Stimulated activated CD4-positive, alpha-beta T cell treated with anti-CD3 and anti-CD28 coated beads, Interleukin-4, amount 100 ng/mL, for 1 hour (primary cell): ENCODE results near the gene UGT1A7.
"Not testable (repeated sequence)": the region's sequence is repeated elsewhere in the genome, so short reads cannot be mapped to it uniquely, and the experiment has no call there.

Source experiments
- DNase-seq: peaks from one replicate; pipeline ENCODE4 v3.0.0-alpha.2; 2020

UGT1A7 gene

GRCh38 chr2:233681521-233682099 lies at the start of gene UGT1A7:
TSS of gene UGT1A7 (plus strand) at chr2:233681901. CDS start at chr2:233681938, 37 bp downstream.
- no peak for DNase-seq

GRCh38 chr2:233636306-233636705 lies 45.4 kb upstream of the UGT1A7 start, which contains the start of gene UGT1A10:
TSS of gene UGT1A10 (plus strand) at chr2:233636448. CDS start at chr2:233636523, 75 bp downstream.
- DNase-seq = not testable (repeated sequence)

GRCh38 chr2:233638836-233639235 lies 42.9 kb upstream of the UGT1A7 start:
- no peak for DNase-seq

GRCh38 chr2:233639860-233640259 lies 41.8 kb upstream of the UGT1A7 start:
- no peak for DNase-seq

GRCh38 chr2:233643128-233643527 lies 38.6 kb upstream of the UGT1A7 start:
- no peak for DNase-seq

- not testable (repeated sequence) for DNase-seq
Measured at GRCh38 chr2:233646033-233646432, 35.7 kb upstream of the UGT1A7 start.

GRCh38 chr2:233650981-233651380 lies 30.7 kb upstream of the UGT1A7 start:
- no peak for DNase-seq

- DNase-seq = no peak
Measured at GRCh38 chr2:233651430-233651829, 30.3 kb upstream of the UGT1A7 start.

GRCh38 chr2:233654501-233654900 lies 27.2 kb upstream of the UGT1A7 start:
- DNase-seq = no peak

- no peak for DNase-seq
Measured at GRCh38 chr2:233655043-233655442, 26.7 kb upstream of the UGT1A7 start.

- not testable (repeated sequence) for DNase-seq
Measured at GRCh38 chr2:233655943-233656342, 25.8 kb upstream of the UGT1A7 start.

GRCh38 chr2:233656443-233656842 lies 25.3 kb upstream of the UGT1A7 start:
- no peak for DNase-seq

- DNase-seq = no peak
Measured at GRCh38 chr2:233658610-233659009, 23.1 kb upstream of the UGT1A7 start.

- no peak for DNase-seq
Measured at GRCh38 chr2:233663911-233664310, 17.8 kb upstream of the UGT1A7 start.

- DNase-seq = no peak
Measured at GRCh38 chr2:233668605-233669260, 13.0 kb upstream of the UGT1A7 start.

GRCh38 chr2:233671290-233672161 lies 10.2 kb upstream of the UGT1A7 start, which contains the start of gene UGT1A9:
TSS of gene UGT1A9 (plus strand) at chr2:233671898. CDS start at chr2:233671935, 37 bp downstream.
- no peak for DNase-seq

GRCh38 chr2:233672886-233673285 lies 8.8 kb upstream of the UGT1A7 start:
- DNase-seq = no peak

- DNase-seq = no peak
Measured at GRCh38 chr2:233673896-233674295, 7.8 kb upstream of the UGT1A7 start.

GRCh38 chr2:233674314-233674713 lies 7.4 kb upstream of the UGT1A7 start:
- no peak for DNase-seq

- DNase-seq = no peak
Measured at GRCh38 chr2:233674995-233675394, 6.7 kb upstream of the UGT1A7 start.

- DNase-seq = no peak
Measured at GRCh38 chr2:233676046-233676445, 5.7 kb upstream of the UGT1A7 start.

GRCh38 chr2:233679196-233679595 lies 2.5 kb upstream of the UGT1A7 start:
- no peak for DNase-seq

GRCh38 chr2:233680361-233681045 lies 1.2 kb upstream of the UGT1A7 start:
- no peak for DNase-seq
